HepG2 (cell line): ENCODE results near the gene PRR20G. TPM values are rescaled to one million over a fixed set of nuclear protein-coding genes. Genes with fewer than 3 reads are reported as not detected.

Experiments used
- ATAC-seq: fragments of 200-7000 bp; cut with Tn5 transposase; 3 replicates; pipeline ENCODE4 v1.9.1; 2020; ENCODE audit warnings: mild to moderate bottlenecking, moderate library complexity
- BruUV-seq: library from RNA; stranded (reverse); fragments of 400-500 nt; replicated peaks from 2 replicates; lab custom pipeline; 2021; lab: Mats Ljungman, UMichigan
- CTCF ChIA-PET: fragments of 300-600 bp; formaldehyde crosslinking; extraction: SDS; loops from one replicate; lab custom pipeline; 2021; ENCODE audit warnings: low total read pairs, inconsistent platforms, low intra/inter-chr PET ratio; lab: Yijun Ruan, JAX
- POLR2A ChIA-PET: fragments of 350-600 bp; sonication (Branson Sonifier 250); formaldehyde crosslinking; loops from one replicate; lab custom pipeline; 2020; ENCODE audit warnings: antibody characterized with exemption, inconsistent platforms; lab: Yijun Ruan, JAX
- DNase-seq: peaks from one replicate; pipeline ENCODE4 v3.0.0-alpha.2; 2015; ENCODE audit warnings: low spot score
- FAIRE-seq: peaks from 3 replicates; lab custom pipeline; 2011; peaks lifted over from hg19 to GRCh38; lab: Jason Lieb, UNC
- H2AFZ ChIP-seq: one replicate; pipeline ENCODE4 v1.6.1; 2011; ENCODE audit warnings: low read length, inconsistent platforms
- H3K27ac ChIP-seq: fragments of 300-600 bp; 3 replicates; pipeline ENCODE4 v1.8.0; 2011; ENCODE audit warnings: mixed run types, mild to moderate bottlenecking, mixed read lengths, low read length, inconsistent platforms; ENCODE audit not compliant: insufficient read depth; ENCODE audit errors: extremely low read length
- H3K27me3 ChIP-seq, 2 experiments: fragments of 200-600 bp in 1 of 2; 2 replicates in 1 of 2; 3 replicates in 1 of 2; pipeline versions ENCODE4 v1.6.0 to v1.8.0; 2011; ENCODE audit warnings: low read length in 2 of 2, mild to moderate bottlenecking in 2 of 2, moderate library complexity in 2 of 2, inconsistent platforms in 1 of 2; ENCODE audit not compliant: insufficient read depth in 2 of 2, control insufficient read depth in 1 of 2
- H3K36me3 ChIP-seq, 2 experiments: fragments of 200-600 bp in 1 of 2; replicated peaks in 1 of 2; 2 replicates in 1 of 2; 3 replicates in 1 of 2; pipeline versions ENCODE4 v1.5.1 to v1.8.0; 2011; ENCODE audit warnings: low read length in 2 of 2, inconsistent platforms in 1 of 2; ENCODE audit not compliant: insufficient read depth in 2 of 2, control insufficient read depth in 1 of 2
- H3K4me1 ChIP-seq: 2 replicates; pipeline ENCODE4 v1.5.1; 2012; ENCODE audit warnings: low read length, inconsistent platforms; ENCODE audit not compliant: insufficient read depth
- H3K4me2 ChIP-seq: 2 replicates; pipeline ENCODE4 v1.6.0; 2011; ENCODE audit warnings: low read depth, low read length, inconsistent platforms
- H3K4me3 ChIP-seq, 3 experiments: fragments of 200-600 bp in 1 of 3; sonication (generic), shearing (Covaris generic) in 1 of 3; replicated peaks in 1 of 3; 2 replicates each; pipeline ENCODE4 v1.5.1; 2011 to 2016; ENCODE audit warnings: low read length in 3 of 3, inconsistent platforms in 2 of 3, low read depth in 2 of 3, mild to moderate bottlenecking in 2 of 3, control low read depth in 1 of 3, mixed read lengths in 1 of 3; ENCODE audit not compliant: insufficient read depth in 1 of 3
- H3K79me2 ChIP-seq: one replicate; pipeline ENCODE4 v1.6.1; 2011; ENCODE audit warnings: low read length, inconsistent platforms; ENCODE audit not compliant: insufficient read depth
- H3K9ac ChIP-seq: 2 replicates; pipeline ENCODE4 v1.6.0; 2011; ENCODE audit warnings: mild to moderate bottlenecking, low read depth, low read length, inconsistent platforms; ENCODE audit not compliant: insufficient read depth
- H3K9me3 ChIP-seq: 2 replicates; pipeline ENCODE4 v1.5.1; 2012; ENCODE audit warnings: mild to moderate bottlenecking, low read length
- H4K20me1 ChIP-seq: 2 replicates; pipeline ENCODE4 v1.6.0; 2011; ENCODE audit warnings: inconsistent platforms, mild to moderate bottlenecking, low read length, moderate library complexity; ENCODE audit not compliant: insufficient read depth
- EHMT2 ChIP-seq: fragments of 200-600 bp; sonication (generic); IDR thresholded peaks from 2 replicates; pipeline ENCODE4 v1.7.0; 2017; ENCODE audit warnings: antibody characterized with exemption, low read depth, low read length, borderline replicate concordance
- GTF2F1 ChIP-seq: fragments of 150-350 bp; IDR thresholded peaks from 2 replicates; pipeline ENCODE4 v1.6.1; 2014; ENCODE audit warnings: low read length
- JUN ChIP-seq: sonication (generic); formaldehyde crosslinking; IDR thresholded peaks from 2 replicates; pipeline ENCODE4 v1.4.0; 2020; ENCODE audit warnings: mild to moderate bottlenecking, missing genetic modification reagents
- KMT2B ChIP-seq: IDR thresholded peaks from 2 replicates; pipeline ENCODE4 v1.6.1; 2016; ENCODE audit warnings: missing genetic modification reagents, missing compliant biosample characterization
- MLXIP ChIP-seq: sonication (generic); formaldehyde crosslinking; IDR thresholded peaks from 2 replicates; pipeline ENCODE4 v1.9.0; 2021; ENCODE audit warnings: missing genetic modification reagents, borderline replicate concordance
- PAF1 ChIP-seq: IDR thresholded peaks from 2 replicates; pipeline ENCODE4 v1.6.1; 2016; ENCODE audit warnings: missing genetic modification reagents, missing compliant biosample characterization
- PHF5A ChIP-seq: IDR thresholded peaks from one replicate; pipeline ENCODE4 v1.6.1; 2018; ENCODE audit warnings: low read depth, missing genetic modification reagents; ENCODE audit not compliant: unreplicated experiment
- RERE ChIP-seq: IDR thresholded peaks from 2 replicates; pipeline ENCODE4 v1.6.1; 2016; ENCODE audit warnings: low read depth, missing genetic modification reagents, missing compliant biosample characterization
- TAF1 ChIP-seq: sonication (generic); formaldehyde crosslinking; IDR thresholded peaks from 2 replicates; pipeline ENCODE4 v1.4.0; 2020; ENCODE audit warnings: missing genetic modification reagents
- TERF1 ChIP-seq: sonication (generic); formaldehyde crosslinking; IDR thresholded peaks from 2 replicates; pipeline ENCODE4 v1.8.0; 2022; ENCODE audit warnings: mild to moderate bottlenecking, missing genetic modification reagents, moderate library complexity
- ZNF501 ChIP-seq: sonication (generic); formaldehyde crosslinking; IDR thresholded peaks from 2 replicates; pipeline ENCODE4 v1.5.1; 2020; ENCODE audit warnings: mild to moderate bottlenecking, moderate library complexity, missing genetic modification reagents
- ZNF510 ChIP-seq: sonication (generic); formaldehyde crosslinking; IDR thresholded peaks from 2 replicates; pipeline ENCODE4 v1.4.0; 2020; ENCODE audit warnings: low read depth, mild to moderate bottlenecking, missing genetic modification reagents
- ZNF737 ChIP-seq: sonication (generic); formaldehyde crosslinking; IDR thresholded peaks from 2 replicates; pipeline ENCODE4 v1.5.0; 2020; ENCODE audit warnings: missing genetic modification reagents, mild to moderate bottlenecking, borderline replicate concordance
- ZNF749 ChIP-seq: sonication (generic); formaldehyde crosslinking; IDR thresholded peaks from 2 replicates; pipeline ENCODE4 v1.8.0; 2022; ENCODE audit warnings: mild to moderate bottlenecking, missing genetic modification reagents, moderate library complexity, borderline replicate concordance
- WGBS: methylation state at CpG from one replicate; pipeline ENCODE4 v1.1.6; 2017; ENCODE audit warnings: low lambda C conversion rate; 5-methylcytosine and 5-hydroxymethylcytosine counted together
- in situ Hi-C: cut with HindIII; loops from 2 replicates; pipeline ENCODE4 v1.10.0; 2017; ENCODE audit warnings: low pct_unique_long_range_greater_than_20kb; ENCODE audit not compliant: extremely low pct_ligation_motif_present
- intact Hi-C: fragments of 100-400 bp; cut with micrococcal nuclease; formaldehyde crosslinking; loops from one replicate; pipeline ENCODE4 v1.10.0; 2022; ENCODE audit not compliant: unreplicated experiment
- polyA plus RNA-seq, 8 experiments: library from polyadenylated mRNA; depleted of rRNA in 3 of 8; stranded (reverse) in 7 of 8; unstranded in 1 of 8; fragments of >200 nt; fragmentation: Illumina TruSeq in 4 of 8; extraction: Trizol in 4 of 8; gene quantifications; 2 replicates each; pipeline versions ENCODE4 v1.2.1 to v1.2.3, GENCODE V29; 2011 to 2016; ENCODE audit warnings: low read depth in 4 of 8, missing spikeins in 1 of 8, mixed read lengths in 1 of 8; ENCODE audit not compliant: insufficient read depth in 1 of 8
- total RNA-seq, 5 experiments: library from RNA; depleted of rRNA; stranded (reverse); fragments of >200 nt; fragmentation: Illumina TruSeq; extraction: Trizol; gene quantifications; 2 replicates each; pipeline ENCODE4 v1.2.3, GENCODE V29; 2016; ENCODE audit warnings: low read depth in 1 of 5

PRR20G gene
- total and polyA plus RNA-seq, 2 of the 13 experiments (the other 11 are each of a cell fraction or from before 2014, with no cell fraction given), result not detected

GRCh38 chr3:127254033-127254644, 33.7 kb downstream of the PRR20G start (continued):
- TF ChIP-seq MLXIP (CRISPR knock-in tag), result no peak
- no peak for TF ChIP-seq ZNF501 (CRISPR knock-in tag)
- no peak for TF ChIP-seq TAF1
- TF ChIP-seq, all 625 proteins: peak for 0

DNA sequence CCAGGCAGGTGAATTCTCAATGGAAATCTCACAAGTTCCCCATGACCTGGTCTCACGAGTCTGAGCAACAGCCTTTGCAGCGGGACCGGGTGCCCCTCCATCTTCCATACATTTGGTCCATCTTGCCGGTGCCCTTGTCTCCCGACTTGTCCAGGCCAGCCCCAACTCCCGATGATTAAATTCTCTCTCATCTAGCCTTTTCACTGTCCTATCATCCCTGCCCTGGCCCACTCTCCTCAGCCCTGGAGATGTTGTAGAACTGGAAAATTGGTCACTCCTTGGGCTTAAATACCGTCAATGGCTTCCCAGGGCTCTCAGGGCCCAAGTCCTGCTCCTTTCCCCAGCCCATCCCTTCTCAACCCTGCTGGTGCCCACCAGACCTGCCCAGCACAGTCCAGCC, 34.4 kb downstream of the PRR20G start:
- ChIA-PET POLR2A (no interaction called here), CTCF (no interaction called here)
- no peak overlapping the region for H3K27ac ChIP-seq
- peaks cover 16% of the 10 kb centered on the region; the same call in 1 of the 2 replicates for H3K9me3 ChIP-seq
- H2AFZ ChIP-seq, result no peak overlapping the region
- H3K4me3 ChIP-seq, result no peak overlapping the region
- no peak for ATAC-seq
- in situ Hi-C loops, result loop anchor here (10.0 kb wide), 1 partner anchor 201 kb away; no protein-coding TSS in a partner anchor
- H3K9ac ChIP-seq, result no peak overlapping the region
- no peaks in the 10 kb centered on the region for H3K79me2 ChIP-seq
- no peak overlapping the region for H3K4me2 ChIP-seq
- no peaks in the 10 kb centered on the region for H3K4me1 ChIP-seq
- BruUV-seq, result no TSS peak
- intact Hi-C loops, result no loop called here
- 2% methylated on average over 7 of the region's 7 CpGs for WGBS
- H4K20me1 ChIP-seq, result no peaks in the 10 kb centered on the region; the same call in 1 of the 2 replicates
- no peak for DNase-seq
- H3K36me3 ChIP-seq, result no peaks in the 10 kb centered on the region
- H3K27me3 ChIP-seq, result peaks cover 3 to 11% of the 10 kb centered on the region in 2 experiments; a peak in 2 of 5 replicates
- FAIRE-seq, result no peak
- no peak for TF ChIP-seq ZNF749
- no peak for TF ChIP-seq EHMT2
- TF ChIP-seq PHF5A (CRISPR knock-in tag), result no peak
- no peak for TF ChIP-seq PAF1 (CRISPR knock-in tag)
- TF ChIP-seq GTF2F1, result no peak
- no peak for TF ChIP-seq KMT2B (CRISPR knock-in tag)
- TF ChIP-seq JUN, result no peak
- TF ChIP-seq TERF1 (CRISPR knock-in tag), result no peak
- no peak for TF ChIP-seq ZNF510
- TF ChIP-seq ZNF737 (CRISPR knock-in tag), result no peak
- TF ChIP-seq RERE (CRISPR knock-in tag), result no peak
